ENCODE data around the gene TMEM247. TPM values are rescaled to one million over a fixed set of nuclear protein-coding genes. Genes with fewer than 3 reads are reported as not detected.
"Not testable (repeated sequence)": the region's sequence is repeated elsewhere in the genome, so short reads cannot be mapped to it uniquely, and the experiment has no call there.

Gene TMEM247
- total RNA-seq, 1 donor from 2014 or later: not detected

- no peak for DNase-seq (ENCODE audit: low read depth)
Observed at GRCh38 chr2:46458763-46459500, 20.4 kb upstream of the TMEM247 start.

- DNase-seq (ENCODE audit: low read depth): no peak
Observed at GRCh38 chr2:46459694-46460093, 19.7 kb upstream of the TMEM247 start.

- DNase-seq (ENCODE audit: low read depth): no peak
Observed at GRCh38 chr2:46460241-46460921, 19.0 kb upstream of the TMEM247 start.

- DNase-seq (ENCODE audit: low read depth): peak; percentile 76
Observed at GRCh38 chr2:46461011-46461674, 18.2 kb upstream of the TMEM247 start.

- no peak for DNase-seq (ENCODE audit: low read depth)
Observed at GRCh38 chr2:46461709-46462171, 17.6 kb upstream of the TMEM247 start.

- peak; percentile 74 for DNase-seq (ENCODE audit: low read depth)
Observed at GRCh38 chr2:46462936-46463335, 16.4 kb upstream of the TMEM247 start.

GRCh38 chr2:46469116-46469515, 10.2 kb upstream of the TMEM247 start:
- no peak for DNase-seq (ENCODE audit: low read depth)

- no peak for DNase-seq (ENCODE audit: low read depth)
Observed at GRCh38 chr2:46469700-46470099, 9.7 kb upstream of the TMEM247 start.

GRCh38 chr2:46470114-46470628, 9.2 kb upstream of the TMEM247 start:
- no peak for DNase-seq (ENCODE audit: low read depth)

- DNase-seq (ENCODE audit: low read depth): no peak
Observed at GRCh38 chr2:46471019-46471583, 8.3 kb upstream of the TMEM247 start.

- no peak for DNase-seq (ENCODE audit: low read depth)
Observed at GRCh38 chr2:46471697-46472096, 7.7 kb upstream of the TMEM247 start.

- DNase-seq (ENCODE audit: low read depth): not testable (repeated sequence)
Observed at GRCh38 chr2:46472165-46472564, 7.2 kb upstream of the TMEM247 start.

- not testable (repeated sequence) for DNase-seq (ENCODE audit: low read depth)
Observed at GRCh38 chr2:46477462-46477861, 1.9 kb upstream of the TMEM247 start.

- no peak for DNase-seq (ENCODE audit: low read depth)
Observed at GRCh38 chr2:46477925-46478324, 1.4 kb upstream of the TMEM247 start.

- DNase-seq (ENCODE audit: low read depth): no peak
Observed at GRCh38 chr2:46480562-46480961, 1.2 kb downstream of the TMEM247 start.

GRCh38 chr2:46481198-46482193, 2.1 kb downstream of the TMEM247 start:
- no peak for DNase-seq (ENCODE audit: low read depth)

GRCh38 chr2:46482490-46482889, 3.1 kb downstream of the TMEM247 start:
- no peak for DNase-seq (ENCODE audit: low read depth)

- no peak for DNase-seq (ENCODE audit: low read depth)
Observed at GRCh38 chr2:46485002-46485401, 5.6 kb downstream of the TMEM247 start.

- DNase-seq (ENCODE audit: low read depth): peak; percentile 35
Observed at GRCh38 chr2:46486436-46486835, 7.1 kb downstream of the TMEM247 start.

GRCh38 chr2:46487667-46488335, 8.4 kb downstream of the TMEM247 start:
- DNase-seq (ENCODE audit: low read depth): peak; percentile 69
